ENCODE results near the gene GAGE12G. TPM values are rescaled to one million over a fixed set of nuclear protein-coding genes. Genes with fewer than 3 reads are reported as not detected.
"Not testable (repeated sequence)": the region's sequence is repeated elsewhere in the genome, so short reads cannot be mapped to it uniquely, and the experiment has no call there.

The GAGE12G gene, protein sequence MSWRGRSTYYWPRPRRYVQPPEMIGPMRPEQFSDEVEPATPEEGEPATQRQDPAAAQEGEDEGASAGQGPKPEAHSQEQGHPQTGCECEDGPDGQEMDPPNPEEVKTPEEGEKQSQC
- total RNA-seq (not detected), polyA plus RNA-seq (not detected)

DNA sequence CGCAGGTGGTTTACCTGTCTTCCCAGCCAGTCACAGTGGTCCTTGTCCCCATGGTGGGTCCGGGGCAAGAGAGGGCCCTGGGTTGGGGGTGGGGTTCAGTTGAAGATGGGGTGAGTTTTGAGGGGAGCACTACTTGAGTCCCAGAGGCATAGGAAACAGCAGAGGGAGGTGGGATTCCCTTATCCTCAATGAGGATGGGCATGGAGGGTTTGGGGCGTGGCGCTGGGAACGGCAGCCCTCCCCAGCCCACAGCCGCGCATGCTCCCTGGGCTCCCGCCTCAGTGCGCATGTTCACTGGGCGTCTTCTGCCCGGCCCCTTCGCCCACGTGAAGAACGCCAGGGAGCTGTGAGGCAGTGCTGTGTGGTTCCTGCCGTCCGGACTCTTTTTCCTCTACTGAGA lies at the start of gene GAGE12G:
Gene GAGE12G (plus strand): TSS at position 301 of the 400 bp plus-strand sequence. CDS start 1,155 bp downstream, outside the sequence.
- not testable (repeated sequence) for H3K27me3 ChIP-seq

GRCh38 chrX:49531877-49532276 lies 38.3 kb upstream of the GAGE12G start, which contains the start of gene GAGE12C:
Gene GAGE12C (plus strand): TSS chrX:49532177. CDS start chrX:49533332, 1,155 bp downstream.
- DNase-seq; intact Hi-C loops (cut with DNase I); H3K4me1 ChIP-seq; H3K27ac ChIP-seq; H3K27me3 ChIP-seq; H3K36me3 ChIP-seq; H3K4me3 ChIP-seq; H3K9me3 ChIP-seq: not testable (repeated sequence)
- WGBS, 2 donors = no CpG with 5 or more reads among the region's 16 CpGs

More for the DNA sequence above, at the start of gene GAGE12G:
- DNase-seq; H3K4me3 ChIP-seq; H3K27ac ChIP-seq; H3K36me3 ChIP-seq; H3K9me3 ChIP-seq; intact Hi-C loops (cut with DNase I); H3K4me1 ChIP-seq: not testable (repeated sequence)
- WGBS, 2 donors = no CpG with 5 or more reads among the region's 16 CpGs

DNA sequence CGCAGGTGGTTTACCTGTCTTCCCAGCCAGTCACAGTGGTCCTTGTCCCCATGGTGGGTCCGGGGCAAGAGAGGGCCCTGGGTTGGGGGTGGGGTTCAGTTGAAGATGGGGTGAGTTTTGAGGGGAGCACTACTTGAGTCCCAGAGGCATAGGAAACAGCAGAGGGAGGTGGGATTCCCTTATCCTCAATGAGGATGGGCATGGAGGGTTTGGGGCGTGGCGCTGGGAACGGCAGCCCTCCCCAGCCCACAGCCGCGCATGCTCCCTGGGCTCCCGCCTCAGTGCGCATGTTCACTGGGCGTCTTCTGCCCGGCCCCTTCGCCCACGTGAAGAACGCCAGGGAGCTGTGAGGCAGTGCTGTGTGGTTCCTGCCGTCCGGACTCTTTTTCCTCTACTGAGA lies 28.8 kb upstream of the GAGE12G start, which contains the start of gene GAGE12D:
Gene GAGE12D (plus strand): TSS at position 301 of the 400 bp plus-strand sequence. CDS start 1,155 bp downstream, outside the sequence.
- H3K36me3 ChIP-seq; DNase-seq; H3K27me3 ChIP-seq; H3K27ac ChIP-seq; H3K9me3 ChIP-seq; H3K4me3 ChIP-seq; intact Hi-C loops (cut with DNase I); H3K4me1 ChIP-seq: not testable (repeated sequence)
- no CpG with 5 or more reads among the region's 16 CpGs for WGBS, 2 donors

DNA sequence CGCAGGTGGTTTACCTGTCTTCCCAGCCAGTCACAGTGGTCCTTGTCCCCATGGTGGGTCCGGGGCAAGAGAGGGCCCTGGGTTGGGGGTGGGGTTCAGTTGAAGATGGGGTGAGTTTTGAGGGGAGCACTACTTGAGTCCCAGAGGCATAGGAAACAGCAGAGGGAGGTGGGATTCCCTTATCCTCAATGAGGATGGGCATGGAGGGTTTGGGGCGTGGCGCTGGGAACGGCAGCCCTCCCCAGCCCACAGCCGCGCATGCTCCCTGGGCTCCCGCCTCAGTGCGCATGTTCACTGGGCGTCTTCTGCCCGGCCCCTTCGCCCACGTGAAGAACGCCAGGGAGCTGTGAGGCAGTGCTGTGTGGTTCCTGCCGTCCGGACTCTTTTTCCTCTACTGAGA lies 19.2 kb upstream of the GAGE12G start, which contains the start of gene GAGE12E:
Gene GAGE12E (plus strand): TSS at position 301 of the 400 bp plus-strand sequence. CDS start 1,155 bp downstream, outside the sequence.
- H3K4me3 ChIP-seq; H3K27me3 ChIP-seq; DNase-seq; intact Hi-C loops (cut with DNase I); H3K36me3 ChIP-seq; H3K9me3 ChIP-seq; H3K4me1 ChIP-seq; H3K27ac ChIP-seq: not testable (repeated sequence)
- no CpG with 5 or more reads among the region's 16 CpGs for WGBS, 2 donors

- H3K4me3 ChIP-seq; intact Hi-C loops (cut with DNase I); DNase-seq; H3K27me3 ChIP-seq; H3K4me1 ChIP-seq; H3K9me3 ChIP-seq; H3K27ac ChIP-seq; H3K36me3 ChIP-seq: not testable (repeated sequence)
- WGBS, 2 donors = no CpG with 5 or more reads among the region's 16 CpGs
Observed at GRCh38 chrX:49560542-49560941, 9.7 kb upstream of the GAGE12G start, which contains the start of gene GAGE12F. Gene GAGE12F (plus strand): TSS chrX:49560842. CDS start chrX:49561997, 1,155 bp downstream.

DNA sequence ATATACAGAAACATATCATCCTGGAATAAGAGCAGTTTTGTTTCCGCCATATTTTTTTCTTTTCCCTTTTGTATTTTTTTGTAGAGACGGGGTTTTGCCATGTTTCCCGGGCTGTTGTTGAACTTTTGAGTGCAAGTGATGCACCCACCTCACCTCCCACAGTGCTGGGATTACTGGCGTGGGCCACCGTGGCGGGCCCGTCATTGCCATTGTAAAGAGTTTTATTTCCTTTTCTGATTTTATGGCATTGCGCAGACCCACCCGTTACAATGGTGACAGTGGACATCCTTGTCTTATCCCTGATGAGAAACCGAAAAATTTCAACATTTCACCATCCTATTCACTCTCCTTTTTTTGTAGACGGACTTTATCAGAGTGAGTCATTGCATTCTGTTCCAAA lies 1.5 kb upstream of the GAGE12G start:
- H3K36me3 ChIP-seq; H3K27me3 ChIP-seq; H3K9me3 ChIP-seq; DNase-seq; H3K4me1 ChIP-seq; H3K4me3 ChIP-seq; intact Hi-C loops (cut with DNase I); H3K27ac ChIP-seq: not testable (repeated sequence)
- no CpG with 5 or more reads among the region's 11 CpGs for WGBS, 2 donors

DNA sequence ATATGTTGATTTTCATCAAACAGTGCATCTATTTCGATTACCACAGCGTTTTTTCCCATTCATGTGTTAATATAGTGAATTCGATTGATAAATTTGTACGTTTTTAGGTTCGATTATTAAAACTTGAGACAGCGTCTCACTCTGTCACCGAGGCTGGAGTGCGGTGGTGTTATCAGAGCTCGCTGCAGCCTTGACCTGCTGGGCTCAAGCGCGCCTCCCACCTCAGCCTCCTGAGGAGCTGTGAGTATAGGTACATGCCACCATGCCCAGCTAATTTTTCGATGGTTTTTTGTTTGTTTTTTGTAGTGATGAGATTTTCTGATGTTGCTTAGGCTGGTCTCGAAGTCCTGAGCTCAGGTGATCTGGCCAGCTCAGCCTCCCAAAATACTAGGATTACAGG lies 1.0 kb upstream of the GAGE12G start:
- no CpG with 5 or more reads among the region's 13 CpGs for WGBS, 2 donors
- not testable (repeated sequence) for DNase-seq

DNA sequence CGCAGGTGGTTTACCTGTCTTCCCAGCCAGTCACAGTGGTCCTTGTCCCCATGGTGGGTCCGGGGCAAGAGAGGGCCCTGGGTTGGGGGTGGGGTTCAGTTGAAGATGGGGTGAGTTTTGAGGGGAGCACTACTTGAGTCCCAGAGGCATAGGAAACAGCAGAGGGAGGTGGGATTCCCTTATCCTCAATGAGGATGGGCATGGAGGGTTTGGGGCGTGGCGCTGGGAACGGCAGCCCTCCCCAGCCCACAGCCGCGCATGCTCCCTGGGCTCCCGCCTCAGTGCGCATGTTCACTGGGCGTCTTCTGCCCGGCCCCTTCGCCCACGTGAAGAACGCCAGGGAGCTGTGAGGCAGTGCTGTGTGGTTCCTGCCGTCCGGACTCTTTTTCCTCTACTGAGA lies 9.4 kb downstream of the GAGE12G start, which contains the start of gene GAGE12H:
Gene GAGE12H (plus strand): TSS at position 301 of the 400 bp plus-strand sequence. CDS start 1,155 bp downstream, outside the sequence.
- DNase-seq; H3K4me1 ChIP-seq; intact Hi-C loops (cut with DNase I); H3K9me3 ChIP-seq; H3K27me3 ChIP-seq; H3K4me3 ChIP-seq; H3K27ac ChIP-seq; H3K36me3 ChIP-seq: not testable (repeated sequence)
- WGBS, 2 donors = no CpG with 5 or more reads among the region's 16 CpGs

More for the DNA sequence above, 1.0 kb upstream of the GAGE12G start:
- H3K4me1 ChIP-seq; H3K9me3 ChIP-seq; H3K27ac ChIP-seq; H3K4me3 ChIP-seq; H3K36me3 ChIP-seq; intact Hi-C loops (cut with DNase I); H3K27me3 ChIP-seq: not testable (repeated sequence)

GRCh38 chrX:49589196-49589595 lies 19.0 kb downstream of the GAGE12G start, which contains the start of gene GAGE2A:
Gene GAGE2A (plus strand): TSS chrX:49589496. CDS start chrX:49590651, 1,155 bp downstream.
- H3K27ac ChIP-seq; H3K9me3 ChIP-seq; H3K36me3 ChIP-seq; DNase-seq; H3K4me1 ChIP-seq; H3K4me3 ChIP-seq; intact Hi-C loops (cut with DNase I); H3K27me3 ChIP-seq: not testable (repeated sequence)
- WGBS, 2 donors = no CpG with 5 or more reads among the region's 16 CpGs

DNA sequence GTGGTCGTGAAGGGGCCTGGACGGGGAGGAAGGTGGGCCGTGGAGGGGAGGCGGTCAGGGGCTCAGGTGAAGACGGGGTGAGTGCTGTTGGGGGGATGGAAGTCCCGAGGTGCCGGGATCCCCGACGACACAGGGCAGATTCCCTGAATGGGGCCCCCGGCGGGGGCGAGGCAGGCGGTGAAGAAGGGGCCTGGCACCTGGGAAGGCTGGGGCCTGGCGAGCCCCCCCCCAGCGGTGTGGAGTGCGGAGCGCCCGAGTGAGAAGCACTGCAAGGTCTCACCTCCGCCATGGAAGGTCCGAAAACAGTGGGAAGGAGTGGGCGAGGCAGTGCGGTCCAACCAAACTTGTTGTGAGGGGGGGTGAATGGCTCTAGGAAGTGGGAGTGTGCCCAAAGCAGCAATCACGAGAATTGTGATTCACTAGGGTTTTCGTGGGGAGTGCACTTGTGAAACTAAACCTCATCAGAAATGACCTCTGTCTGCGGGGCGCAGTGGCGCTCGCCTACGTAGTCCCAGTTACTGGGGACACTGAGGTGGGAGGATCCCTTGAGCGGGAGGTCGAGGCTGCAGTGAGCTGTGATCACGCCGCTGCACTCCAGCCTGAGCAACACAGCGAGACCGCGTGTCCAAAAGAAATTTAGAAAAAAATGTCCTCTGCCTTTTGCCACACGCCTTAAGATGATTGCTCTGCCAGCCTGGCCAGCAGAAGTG lies 19.7 kb downstream of the GAGE12G start:
- H3K27ac ChIP-seq; H3K27me3 ChIP-seq; H3K4me1 ChIP-seq; H3K36me3 ChIP-seq; H3K4me3 ChIP-seq; intact Hi-C loops (cut with DNase I); H3K9me3 ChIP-seq: not testable (repeated sequence)
- DNase-seq = peak; percentile 78
- WGBS, 2 donors = 92 to 94% methylated on average over 25 of the region's 37 CpGs

- H3K9me3 ChIP-seq; DNase-seq; H3K36me3 ChIP-seq; H3K27me3 ChIP-seq; H3K27ac ChIP-seq; intact Hi-C loops (cut with DNase I); H3K4me3 ChIP-seq; H3K4me1 ChIP-seq: not testable (repeated sequence)
- WGBS, 2 donors = 95 to 96% methylated on average over 10 to 13 of the region's 17 CpGs
Observed at GRCh38 chrX:49590488-49590887, 20.3 kb downstream of the GAGE12G start.

- intact Hi-C loops (cut with DNase I); H3K27me3 ChIP-seq; H3K4me3 ChIP-seq; DNase-seq; H3K4me1 ChIP-seq; H3K9me3 ChIP-seq; H3K27ac ChIP-seq; H3K36me3 ChIP-seq: not testable (repeated sequence)
- WGBS, 2 donors = no CpG with 5 or more reads among the region's 16 CpGs
Observed at GRCh38 chrX:49598720-49599119, 28.5 kb downstream of the GAGE12G start, which contains the start of gene GAGE1. Gene GAGE1 (plus strand): TSS chrX:49599020. CDS start chrX:49600175, 1,155 bp downstream.

Data from sigmoid colon (tissue), 7 donors.